GM18498 (cell line): ENCODE measurements around the gene PTGES3L.

Experiments used
- ATAC-seq: cut with Tn5 transposase; IDR thresholded peaks from one replicate; pipeline ENCODE4 v1.9.1; 2021; ENCODE audit warnings: mild to moderate bottlenecking, moderate library complexity; ENCODE audit not compliant: unreplicated experiment

The PTGES3L gene

DNA sequence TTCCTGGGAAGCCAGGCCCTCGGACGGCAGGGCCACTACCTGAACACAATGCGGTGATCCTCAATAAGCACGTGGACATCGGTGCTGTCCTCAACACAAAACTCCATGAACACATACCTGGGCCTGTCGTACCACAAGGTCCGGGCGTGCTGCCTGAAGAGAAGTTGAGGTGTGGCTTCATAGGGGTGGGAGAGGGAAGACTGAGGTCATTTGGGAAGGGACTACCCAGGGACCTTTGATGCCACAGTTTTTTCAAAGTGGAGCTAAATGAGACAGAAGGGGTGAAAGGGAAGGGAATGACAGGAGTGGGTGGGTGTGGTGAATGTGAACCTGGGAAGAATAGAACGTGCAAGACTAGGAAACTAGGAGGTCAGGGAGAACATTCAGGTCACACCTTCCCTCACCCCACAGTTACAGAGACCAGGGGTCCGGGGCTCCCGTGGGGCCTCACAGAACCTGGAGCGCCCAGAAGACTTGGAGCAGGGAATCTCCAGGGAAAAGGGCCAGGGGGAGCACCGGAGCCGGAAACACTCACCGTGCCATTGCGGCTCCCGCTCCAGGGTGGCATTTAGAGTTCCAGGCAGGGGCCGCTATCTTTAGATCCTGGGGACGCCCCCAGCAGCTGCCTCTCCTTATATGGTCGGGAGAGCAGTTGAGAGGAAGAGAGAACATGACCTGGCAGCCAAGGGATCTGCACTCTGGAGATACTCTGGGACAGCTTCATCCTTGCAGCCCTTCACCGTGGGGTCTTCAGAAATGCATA is at the start of gene PTGES3L:
PTGES3L (minus strand) TSS at position 570 of the 763 bp plus-strand sequence; CDS start at position 543, 27 bp downstream.
- peak; percentile 33 for ATAC-seq

DNA sequence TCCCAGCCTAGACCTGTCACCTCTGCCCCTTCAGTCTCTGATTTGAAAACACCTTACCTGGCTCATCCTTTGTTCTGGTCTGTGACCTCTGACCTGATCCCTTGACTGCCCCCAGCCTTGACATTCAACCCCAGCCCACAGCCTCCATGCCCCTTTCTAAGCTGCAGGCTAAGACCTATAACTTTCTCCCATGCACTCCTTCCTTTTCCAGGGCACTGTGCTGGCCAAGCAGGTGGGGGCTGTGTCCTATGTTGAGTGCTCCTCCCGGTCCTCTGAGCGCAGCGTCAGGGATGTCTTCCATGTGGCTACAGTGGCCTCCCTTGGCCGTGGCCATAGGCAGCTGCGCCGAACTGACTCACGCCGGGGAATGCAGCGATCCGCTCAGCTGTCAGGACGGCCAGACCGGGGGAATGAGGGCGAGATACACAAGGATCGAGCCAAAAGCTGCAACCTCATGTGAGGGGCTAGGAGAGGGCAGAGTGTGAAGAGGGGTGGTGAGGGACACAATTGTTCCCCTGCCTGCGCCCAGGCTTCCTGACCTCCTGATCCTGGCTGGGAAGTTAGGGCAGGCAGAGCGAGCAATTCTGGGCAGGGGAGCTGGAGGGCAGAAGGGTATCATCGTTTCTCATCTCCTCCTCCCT is 48.5 kb upstream of the PTGES3L start:
- no peak for ATAC-seq

DNA sequence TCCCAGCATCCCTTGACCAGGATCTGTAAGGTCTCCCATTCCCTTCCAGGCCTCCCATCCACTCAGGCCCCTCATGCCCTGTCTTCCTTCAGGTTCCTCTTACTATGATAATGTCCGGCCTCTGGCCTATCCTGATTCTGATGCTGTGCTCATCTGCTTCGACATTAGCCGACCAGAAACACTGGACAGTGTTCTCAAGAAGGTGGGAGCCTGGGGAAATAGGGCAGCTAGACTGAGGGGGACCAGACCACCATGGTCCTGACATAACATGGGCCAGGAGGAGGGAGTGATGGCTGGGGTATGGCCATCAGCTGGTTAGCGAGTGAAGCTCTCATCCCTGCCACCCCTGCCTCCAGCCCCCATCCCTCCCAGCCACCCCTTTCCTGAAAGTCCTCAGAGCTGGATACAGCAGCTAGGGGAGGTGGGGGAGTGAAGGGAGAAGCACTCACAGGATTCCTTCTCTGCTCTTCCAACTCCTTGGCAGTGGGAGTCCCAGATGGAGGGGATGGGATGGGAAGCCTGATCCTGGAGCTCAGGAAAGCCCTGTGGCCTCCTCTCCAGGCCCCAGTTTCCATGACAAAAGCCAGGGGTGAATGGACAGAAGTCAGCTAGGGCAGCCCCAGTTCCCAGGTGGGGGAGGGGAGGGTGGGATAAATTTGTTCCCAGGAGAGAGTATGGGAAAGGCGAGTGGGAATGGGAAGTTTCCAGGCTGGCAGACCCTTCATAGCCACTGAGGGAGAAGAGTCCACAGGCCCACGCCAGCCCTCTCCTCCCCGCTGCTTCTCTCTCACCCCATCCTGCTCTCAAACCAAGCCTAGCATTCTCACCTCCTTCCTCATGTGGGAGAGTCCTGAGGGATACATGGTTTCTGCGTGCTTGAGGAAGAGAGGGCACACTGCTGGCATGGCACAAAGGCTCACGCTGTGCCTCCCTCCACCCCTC is 47.5 kb upstream of the PTGES3L start:
- ATAC-seq: no peak

DNA sequence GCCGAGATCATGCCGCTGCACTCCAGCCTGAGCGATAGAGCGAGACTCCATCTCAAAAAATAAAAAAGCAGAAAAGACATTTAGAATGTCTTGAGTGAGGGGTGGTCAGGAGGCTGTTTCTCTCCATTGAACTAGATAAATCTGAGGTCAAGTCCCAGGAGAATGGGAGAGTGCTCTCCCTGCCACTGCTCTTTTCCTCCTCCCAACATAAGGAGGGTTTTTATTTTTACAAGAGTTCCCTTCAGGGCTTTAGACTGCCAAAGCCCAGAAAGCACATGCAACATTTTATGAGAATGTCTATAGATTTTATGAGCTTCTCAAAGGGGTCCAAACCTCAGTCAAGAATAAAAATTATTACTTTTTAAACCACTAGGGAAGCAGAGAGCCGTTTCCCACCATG is 46.7 kb upstream of the PTGES3L start:
- ATAC-seq: no peak

DNA sequence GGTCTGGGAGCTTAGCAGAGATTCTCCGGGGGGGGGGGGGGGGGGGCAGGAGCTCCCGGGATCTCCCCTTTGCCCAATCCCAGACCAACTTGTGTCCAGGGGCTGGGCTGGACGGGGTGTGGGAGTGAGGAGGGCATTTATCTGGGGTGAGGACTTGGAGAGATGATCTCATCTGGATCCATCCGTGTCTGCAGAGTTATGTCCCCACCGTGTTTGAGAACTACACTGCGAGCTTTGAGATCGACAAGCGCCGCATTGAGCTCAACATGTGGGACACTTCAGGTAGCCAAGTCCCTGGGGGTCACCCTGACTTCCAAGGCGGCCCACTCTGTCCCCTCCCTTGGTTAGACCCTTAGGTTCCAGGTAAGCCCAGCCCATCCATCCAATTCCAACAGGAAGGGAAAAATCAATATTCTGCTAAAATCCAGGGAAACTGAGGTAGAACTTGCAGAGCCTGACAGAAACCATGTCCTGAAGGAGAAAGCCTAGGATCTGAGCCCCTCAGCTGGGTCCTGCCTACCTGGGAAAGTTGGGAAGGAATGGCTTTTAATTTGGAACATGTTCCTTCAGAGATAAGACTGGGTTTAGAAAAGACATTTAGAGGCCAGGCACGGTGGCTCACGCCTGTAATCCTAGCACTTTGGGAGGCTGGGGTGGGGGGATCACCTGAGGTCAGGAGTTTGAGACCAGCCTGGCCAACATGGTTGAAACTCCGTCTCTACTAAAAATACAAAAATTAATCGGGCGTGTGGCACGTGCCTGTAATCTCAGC is 46.1 kb upstream of the PTGES3L start:
- no peak for ATAC-seq

DNA sequence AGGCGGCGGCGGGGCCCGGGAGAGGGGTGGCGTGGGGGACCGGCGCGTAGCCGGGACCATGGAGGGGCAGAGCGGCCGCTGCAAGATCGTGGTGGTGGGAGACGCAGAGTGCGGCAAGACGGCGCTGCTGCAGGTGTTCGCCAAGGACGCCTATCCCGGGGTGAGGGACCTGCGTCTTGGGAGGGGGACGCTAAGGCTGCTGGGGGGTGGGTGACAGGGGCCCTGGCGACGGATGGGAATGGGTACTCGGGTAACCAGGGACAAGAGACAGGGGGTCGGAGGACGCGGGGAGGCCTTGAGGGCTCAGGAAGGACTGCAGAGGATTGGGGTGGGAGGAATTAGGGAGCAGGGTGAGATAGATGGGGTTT is 45.4 kb upstream of the PTGES3L start:
- ATAC-seq: no peak

DNA sequence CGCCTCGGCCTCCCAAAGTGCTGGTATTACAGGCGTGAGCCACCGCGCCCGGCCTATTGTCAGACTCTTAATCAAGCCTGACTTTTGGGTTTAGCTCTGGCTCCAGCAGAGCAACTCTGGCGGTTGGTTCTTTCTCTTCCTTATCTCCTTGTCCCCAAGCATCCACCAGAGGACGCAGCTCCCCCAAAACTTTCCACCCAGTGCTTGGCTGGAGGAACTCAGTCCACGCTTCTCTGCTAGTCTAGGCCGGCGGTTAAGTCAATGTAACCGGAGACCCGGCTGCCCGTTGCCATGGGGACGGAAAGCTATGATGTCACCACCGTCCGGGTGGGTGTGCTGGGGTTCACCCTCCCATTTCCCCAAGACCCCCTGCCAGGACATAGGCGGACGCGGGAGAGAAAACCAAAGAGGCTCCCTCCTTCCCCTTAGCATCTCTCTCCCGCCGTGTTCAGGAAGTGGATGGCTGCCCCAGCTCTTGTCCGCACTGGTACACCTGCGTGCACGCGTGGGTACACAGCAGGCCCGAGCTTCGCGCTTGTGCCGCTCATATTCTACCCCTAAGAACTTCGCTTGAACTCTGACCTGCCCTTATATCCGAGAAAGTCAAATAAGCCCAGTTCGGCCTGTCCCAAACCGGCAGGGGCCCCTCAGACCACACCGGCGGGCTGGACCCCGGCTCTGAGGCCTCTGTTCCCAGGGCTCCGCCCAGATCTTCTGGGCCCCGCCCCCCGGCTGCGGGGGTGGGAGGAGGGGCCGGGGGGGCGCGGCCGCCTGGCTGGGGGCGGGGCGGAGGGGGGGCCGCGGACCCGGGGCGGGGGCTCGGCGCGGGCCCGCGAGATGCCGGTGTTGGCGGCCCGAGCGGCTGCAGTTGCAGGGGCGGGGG is 44.8 kb upstream of the PTGES3L start, which contains the start of gene RND2:
RND2 (plus strand) TSS at position 825 of the 883 bp plus-strand sequence. CDS start 117 bp downstream, outside the sequence.
- peak; percentile 49 for ATAC-seq

DNA sequence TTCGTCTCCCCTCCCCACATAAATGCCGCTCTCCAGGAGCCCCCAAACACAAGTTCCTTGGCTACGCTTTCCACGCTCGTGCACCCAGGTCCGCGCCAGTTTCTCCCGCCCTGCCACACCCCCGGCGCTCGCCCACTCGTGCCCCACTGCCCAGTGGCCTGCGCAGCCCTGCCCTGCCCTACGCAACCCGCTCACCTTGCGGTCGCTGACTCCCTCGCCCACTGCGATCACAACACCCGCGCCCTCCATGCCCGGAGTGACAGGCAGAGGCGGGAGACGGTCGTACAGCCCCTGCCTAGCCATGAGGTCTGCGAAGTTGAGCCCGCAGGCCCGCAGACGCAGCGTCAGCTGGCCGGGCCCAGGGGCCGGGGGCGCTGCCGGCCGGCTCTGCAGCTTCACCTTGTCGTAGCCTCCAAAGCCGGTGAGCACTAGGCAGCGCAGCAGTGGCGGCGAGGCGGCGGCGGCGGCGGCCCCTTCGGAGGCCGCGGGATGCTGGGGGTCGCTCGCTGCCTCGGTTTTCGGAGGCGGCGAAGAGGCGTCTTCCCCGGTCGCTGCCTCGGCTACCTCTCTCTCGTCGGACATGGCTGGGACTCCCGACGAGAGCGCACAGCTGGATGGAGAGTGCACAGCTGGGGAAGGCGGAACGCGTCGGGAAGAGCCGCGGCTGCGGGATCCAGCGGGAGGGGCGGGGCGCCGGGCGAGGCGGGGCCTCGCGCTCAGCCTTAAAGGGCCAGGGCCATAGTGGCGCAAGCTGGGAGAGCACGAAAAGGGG is 42.0 kb upstream of the PTGES3L start, which contains the start of gene VAT1:
VAT1 (minus strand) TSS at position 645 of the 772 bp plus-strand sequence; CDS start at position 582, 63 bp downstream.
- peak; percentile 50 for ATAC-seq

DNA sequence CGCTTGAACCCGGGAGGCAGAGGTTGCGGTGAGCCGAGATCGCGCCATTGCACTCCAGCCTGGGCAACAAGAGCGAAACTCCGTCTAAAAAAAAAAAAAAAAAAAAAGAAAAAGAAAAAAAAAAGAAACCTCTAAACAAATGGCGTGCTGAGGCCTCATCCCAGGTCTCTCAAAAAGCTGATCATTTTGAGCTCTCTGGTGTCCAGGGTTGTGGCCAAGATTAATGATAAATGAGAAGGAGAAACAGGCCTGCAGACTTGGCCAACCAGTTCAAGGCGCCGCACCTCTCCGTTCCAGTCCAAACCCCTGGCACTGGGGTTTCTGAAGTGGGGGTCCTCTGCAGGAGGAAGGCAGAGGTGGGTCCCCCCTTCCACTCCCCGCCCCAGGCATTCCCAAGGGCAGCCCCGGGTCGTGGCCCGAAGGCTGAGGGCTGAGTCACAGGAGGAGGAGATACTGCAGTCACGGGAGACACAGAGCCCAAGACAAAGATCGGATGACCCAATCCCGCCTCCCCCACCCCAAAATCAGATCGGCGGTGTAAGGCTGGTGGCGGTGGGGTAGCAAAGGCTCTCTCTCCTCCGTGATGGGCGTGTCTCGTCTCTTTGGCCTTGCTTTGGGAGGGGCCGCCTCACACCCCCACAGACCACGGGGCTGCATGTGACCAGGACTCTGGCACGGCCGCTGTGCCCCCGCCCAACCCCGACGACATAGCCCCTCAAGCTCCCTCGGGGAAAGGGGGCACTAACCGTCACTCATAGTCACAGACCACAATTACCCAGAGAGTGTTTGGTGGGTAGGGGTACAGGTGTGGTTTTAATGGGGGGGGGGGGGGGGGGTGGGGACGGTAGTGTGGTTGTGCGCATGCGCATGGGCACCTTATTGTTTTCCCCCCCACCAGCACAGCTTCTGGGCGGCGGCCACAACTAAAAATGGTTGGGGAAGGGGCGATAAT is 41.2 kb upstream of the PTGES3L start:
- no peak for ATAC-seq

DNA sequence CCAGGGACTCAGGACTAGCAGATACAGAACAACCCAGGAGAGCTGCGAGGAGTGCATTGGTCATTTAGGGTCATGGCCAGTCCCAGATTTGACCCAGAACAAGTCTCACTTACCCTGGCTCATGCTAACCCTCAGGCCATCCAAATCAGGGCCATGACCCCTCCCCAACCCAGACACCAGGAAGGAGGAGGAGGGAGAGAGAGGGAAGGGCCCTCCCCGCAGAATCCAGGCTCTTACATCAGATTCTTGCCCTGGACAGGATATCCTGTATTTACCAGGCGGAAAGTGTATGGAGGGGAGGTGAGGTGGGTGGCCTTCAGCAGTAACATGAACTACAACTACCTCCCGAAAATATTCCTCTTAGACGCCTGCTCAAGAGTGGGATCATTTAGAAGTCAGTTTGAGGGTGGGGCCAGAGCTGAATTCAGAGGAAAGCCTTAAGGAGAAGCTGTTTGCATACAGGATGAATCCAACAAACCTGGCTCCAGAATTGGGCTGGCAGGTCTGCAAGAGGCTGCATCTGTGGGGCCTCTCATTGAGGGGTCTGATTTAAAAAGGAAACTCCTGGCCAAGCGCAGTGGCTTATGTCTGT is 40.2 kb upstream of the PTGES3L start:
- ATAC-seq: no peak

DNA sequence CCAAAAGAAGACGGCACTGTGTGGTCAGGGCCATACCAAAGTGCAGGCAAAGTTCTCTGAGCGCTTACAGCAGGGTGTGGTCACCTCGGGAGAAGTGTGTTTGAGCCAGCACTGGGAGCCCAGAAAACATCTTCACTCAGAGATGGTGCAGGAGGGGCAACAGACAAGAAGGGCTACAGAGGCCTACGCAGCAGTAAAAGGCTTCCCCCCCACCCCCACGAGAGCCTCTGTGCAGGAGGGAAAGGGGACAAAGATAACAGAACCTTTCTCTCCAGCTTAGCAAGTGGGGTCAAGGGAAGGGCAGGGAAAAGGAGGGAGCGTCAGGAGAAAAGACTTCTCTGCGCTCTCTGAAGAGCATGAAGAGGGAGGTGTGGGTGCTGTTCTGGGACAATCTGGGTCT is 39.5 kb upstream of the PTGES3L start:
- ATAC-seq: no peak

DNA sequence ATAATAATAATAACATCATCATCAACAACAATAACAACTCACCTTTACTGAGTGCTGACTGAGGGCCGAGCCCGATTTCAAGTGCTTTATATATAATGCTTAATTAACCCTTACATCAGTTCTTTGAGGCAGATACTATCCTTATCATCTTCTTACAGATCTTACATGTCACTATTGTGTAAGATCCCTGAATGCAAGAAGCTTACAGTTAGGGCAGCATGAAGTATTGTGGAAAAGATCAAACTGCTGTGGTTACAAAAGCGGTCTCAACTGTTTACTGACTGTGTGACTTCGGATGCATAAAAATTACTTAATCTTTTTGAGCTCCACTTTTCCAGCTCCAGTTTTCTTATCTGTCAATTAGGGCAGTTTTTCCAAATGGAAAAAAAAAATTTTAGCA is 39.1 kb upstream of the PTGES3L start:
- ATAC-seq: no peak

DNA sequence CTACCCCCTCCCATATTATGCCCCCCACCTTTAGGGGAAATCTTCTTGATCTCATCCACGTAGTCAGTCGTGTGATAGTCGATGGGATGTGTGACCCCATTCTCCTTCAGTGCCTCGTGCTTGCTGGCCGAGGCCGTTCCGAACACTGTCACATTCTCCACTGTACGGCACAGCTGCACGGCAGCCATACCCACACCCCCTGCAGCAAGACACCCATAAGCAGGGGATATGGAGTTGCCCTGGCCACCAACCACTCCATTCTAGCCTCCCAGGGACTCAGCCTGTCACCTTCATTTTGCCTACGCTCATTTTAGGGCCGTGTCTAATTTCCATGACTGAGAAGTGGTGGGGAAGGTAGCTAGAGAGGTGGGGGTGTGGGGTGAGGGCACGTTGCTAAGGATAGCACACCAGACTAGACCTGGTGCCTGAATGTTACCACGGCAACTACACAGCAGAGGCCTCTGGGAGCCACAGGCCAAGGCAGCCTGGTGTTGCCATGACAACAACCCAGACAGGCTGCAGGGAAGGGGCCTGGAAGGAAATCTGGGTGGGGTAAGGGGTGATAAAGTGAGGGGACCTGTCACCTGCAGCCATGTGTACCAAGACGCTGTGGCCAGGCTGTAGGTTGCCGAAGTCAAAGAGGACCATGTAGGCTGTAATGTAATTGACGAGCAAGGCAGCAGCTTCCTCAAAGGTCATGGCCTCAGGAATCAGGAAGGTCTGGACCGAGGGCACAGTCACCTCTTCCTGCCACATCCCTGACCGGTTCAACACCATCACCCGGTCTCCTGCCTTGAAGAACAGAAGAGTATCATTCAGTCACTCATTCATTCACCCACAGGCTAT is 38.4 kb upstream of the PTGES3L start:
- no peak for ATAC-seq

DNA sequence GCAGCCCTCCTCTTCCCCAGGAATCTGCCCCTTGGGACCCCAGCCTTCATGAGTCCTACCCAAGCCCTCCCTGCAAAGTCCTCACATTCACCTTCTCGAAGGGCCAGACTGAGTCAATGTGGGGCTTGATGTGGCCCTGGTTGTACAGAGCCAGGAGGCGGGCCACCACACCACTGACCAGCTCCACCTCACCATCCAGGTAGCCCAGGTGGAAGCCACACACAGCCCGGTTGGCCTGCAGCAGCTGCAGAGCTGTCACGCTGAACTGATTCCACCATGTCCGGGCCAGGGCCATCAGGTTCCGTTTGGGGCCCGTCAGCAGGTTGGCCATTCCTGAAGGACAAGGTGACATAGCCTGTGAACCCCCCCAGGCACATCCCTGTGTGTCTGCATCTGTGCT is 36.3 kb upstream of the PTGES3L start:
- ATAC-seq: no peak

DNA sequence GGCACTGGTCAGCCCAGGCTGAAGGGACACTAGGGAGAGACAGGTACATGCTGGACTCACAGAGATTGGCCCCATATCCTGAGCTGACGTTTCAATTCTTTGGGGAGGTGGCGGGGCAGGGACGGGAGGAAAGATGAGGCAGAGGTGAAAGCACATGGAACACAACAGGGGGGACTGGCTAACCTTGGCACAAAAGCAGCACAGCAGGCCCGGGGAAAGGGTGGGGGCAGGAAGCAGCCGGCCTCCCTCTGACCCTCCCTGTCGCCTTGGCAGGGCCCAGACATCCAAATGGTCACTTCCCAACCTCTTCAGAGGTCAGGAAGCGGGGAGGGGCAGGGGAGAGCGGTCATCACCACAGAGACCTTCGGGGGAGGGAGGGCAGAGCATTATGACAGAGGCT is 35.7 kb upstream of the PTGES3L start:
- ATAC-seq: no peak
